GM18526 (cell line): ENCODE measurements around the gene MAP1S.

Experiments used
- POLR2A ChIP-seq: IDR thresholded peaks from 3 replicates; pipeline ENCODE4 v1.6.1; 2011; ENCODE audit not compliant: insufficient read length; ENCODE audit errors: extremely low read depth

The MAP1S gene

DNA sequence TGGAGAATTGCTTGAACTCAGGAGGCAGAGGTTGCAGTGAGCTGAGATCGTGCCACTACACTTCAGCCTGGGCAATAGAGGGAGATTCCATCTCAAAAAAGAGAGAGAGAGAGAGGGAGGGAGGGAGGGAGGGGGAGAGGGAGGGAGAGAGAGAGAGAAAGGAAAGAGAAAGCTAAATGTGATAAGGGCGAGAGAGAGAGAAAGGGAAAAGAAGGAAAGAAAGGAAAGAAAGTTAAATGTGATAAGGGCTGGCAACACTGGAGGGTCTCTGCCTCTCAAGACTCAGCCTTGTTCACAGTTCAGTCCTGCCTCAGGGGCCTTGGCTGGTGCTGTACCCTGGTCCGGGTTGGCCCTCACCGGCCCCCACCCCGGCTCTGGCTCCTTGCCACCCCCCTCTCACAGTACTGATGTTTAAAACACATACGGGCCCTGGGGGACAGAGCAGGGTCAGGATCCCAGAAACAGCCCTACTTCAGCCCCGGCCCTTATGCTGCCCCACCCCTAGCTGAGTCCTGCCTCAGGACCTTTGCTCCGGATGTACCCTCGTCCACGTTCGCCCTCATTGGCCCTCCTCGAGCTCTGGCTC, 3.5 kb downstream of the MAP1S start:
- no peak for TF ChIP-seq POLR2A

DNA sequence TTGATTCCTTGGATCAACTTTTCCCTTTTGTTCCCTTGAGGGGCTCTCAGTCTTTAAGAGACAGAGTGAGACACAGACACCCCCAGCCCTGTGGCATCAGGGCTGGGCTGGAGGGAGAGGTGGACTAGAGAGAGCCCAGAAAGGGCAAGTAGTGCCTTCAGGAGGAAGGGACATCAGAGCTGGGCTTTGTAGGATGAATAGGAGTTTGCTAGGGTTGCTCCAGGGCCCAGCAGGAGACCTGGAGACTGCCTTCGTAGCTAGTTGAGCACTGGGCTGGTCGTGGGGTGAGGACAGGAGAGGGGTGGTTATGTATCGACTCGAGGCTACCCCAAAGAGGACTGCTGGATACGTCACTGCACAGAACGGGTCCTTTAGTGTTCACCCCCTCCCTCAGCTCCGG, 5.4 kb downstream of the MAP1S start:
- no peak for TF ChIP-seq POLR2A

DNA sequence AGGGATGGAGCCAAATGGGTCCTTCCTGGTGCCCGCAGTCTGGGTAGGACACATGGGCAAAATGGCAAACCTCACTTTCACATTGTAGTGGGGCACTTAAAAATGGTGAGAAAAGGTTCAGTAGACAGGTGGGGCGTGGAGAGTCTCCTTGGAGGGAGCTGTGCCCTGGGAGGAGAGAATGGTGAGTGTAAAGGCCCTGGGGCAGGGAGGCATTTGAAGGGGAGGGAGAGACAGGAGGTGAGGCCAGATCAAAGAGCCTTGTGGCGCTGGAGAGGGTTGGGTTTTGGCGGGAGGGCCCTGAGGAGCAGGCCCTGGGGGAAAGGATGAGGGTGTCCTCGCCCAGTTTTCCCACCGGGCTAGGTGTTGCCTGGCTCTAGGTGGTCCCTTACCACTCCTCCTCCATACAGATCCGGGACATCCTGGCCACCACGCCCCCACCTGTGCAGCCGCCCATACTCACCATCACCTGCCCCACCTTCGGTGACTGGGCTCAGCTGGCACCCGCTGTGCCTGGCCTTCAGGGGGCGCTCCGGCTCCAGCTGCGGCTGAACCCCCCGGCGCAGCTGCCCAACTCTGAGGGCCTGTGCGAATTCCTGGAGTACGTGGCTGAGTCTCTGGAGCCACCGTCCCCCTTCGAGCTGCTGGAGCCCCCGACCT, 6.3 kb downstream of the MAP1S start:
- no peak for TF ChIP-seq POLR2A

DNA sequence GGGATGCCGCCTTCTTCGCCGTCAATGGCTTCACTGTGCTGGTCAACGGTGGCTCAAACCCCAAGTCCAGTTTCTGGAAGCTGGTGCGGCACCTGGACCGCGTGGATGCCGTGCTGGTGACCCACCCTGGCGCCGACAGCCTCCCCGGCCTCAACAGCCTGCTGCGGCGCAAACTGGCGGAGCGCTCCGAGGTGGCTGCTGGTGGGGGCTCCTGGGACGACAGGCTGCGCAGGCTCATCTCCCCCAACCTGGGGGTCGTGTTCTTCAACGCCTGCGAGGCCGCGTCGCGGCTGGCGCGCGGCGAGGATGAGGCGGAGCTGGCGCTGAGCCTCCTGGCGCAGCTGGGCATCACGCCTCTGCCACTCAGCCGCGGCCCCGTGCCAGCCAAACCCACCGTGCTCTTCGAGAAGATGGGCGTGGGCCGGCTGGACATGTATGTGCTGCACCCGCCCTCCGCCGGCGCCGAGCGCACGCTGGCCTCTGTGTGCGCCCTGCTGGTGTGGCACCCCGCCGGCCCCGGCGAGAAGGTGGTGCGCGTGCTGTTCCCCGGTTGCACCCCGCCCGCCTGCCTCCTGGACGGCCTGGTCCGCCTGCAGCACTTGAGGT, 7.0 kb downstream of the MAP1S start:
- no peak for TF ChIP-seq POLR2A

DNA sequence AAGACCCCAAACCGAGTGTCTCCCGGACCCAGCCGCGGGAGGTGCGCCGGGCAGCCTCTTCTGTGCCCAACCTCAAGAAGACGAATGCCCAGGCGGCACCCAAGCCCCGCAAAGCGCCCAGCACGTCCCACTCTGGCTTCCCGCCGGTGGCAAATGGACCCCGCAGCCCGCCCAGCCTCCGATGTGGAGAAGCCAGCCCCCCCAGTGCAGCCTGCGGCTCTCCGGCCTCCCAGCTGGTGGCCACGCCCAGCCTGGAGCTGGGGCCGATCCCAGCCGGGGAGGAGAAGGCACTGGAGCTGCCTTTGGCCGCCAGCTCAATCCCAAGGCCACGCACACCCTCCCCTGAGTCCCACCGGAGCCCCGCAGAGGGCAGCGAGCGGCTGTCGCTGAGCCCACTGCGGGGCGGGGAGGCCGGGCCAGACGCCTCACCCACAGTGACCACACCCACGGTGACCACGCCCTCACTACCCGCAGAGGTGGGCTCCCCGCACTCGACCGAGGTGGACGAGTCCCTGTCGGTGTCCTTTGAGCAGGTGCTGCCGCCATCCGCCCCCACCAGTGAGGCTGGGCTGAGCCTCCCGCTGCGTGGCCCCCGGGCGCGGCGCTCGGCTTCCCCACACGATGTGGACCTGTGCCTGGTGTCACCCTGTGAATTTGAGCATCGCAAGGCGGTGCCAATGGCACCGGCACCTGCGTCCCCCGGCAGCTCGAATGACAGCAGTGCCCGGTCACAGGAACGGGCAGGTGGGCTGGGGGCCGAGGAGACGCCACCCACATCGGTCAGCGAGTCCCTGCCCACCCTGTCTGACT, 7.9 kb downstream of the MAP1S start:
- no peak for TF ChIP-seq POLR2A

DNA sequence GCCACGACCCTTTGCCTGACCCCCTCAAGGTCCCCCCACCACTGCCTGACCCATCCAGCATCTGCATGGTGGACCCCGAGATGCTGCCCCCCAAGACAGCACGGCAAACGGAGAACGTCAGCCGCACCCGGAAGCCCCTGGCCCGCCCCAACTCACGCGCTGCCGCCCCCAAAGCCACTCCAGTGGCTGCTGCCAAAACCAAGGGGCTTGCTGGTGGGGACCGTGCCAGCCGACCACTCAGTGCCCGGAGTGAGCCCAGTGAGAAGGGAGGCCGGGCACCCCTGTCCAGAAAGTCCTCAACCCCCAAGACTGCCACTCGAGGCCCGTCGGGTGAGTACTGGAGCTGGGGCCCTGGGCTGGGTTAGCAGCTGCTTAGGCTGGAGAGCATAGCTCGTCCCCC, 8.6 kb downstream of the MAP1S start:
- no peak for TF ChIP-seq POLR2A

DNA sequence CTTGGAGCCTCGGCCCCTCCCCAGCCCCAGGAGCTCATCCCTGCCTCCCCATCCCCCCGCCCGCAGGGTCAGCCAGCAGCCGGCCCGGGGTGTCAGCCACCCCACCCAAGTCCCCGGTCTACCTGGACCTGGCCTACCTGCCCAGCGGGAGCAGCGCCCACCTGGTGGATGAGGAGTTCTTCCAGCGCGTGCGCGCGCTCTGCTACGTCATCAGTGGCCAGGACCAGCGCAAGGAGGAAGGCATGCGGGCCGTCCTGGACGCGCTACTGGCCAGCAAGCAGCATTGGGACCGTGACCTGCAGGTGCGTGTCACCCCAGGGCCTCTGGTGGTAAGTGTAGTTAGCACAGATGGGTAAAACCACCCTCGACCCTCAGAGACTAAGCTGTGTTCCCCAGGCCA, 13.8 kb downstream of the MAP1S start:
- TF ChIP-seq POLR2A, result no peak

DNA sequence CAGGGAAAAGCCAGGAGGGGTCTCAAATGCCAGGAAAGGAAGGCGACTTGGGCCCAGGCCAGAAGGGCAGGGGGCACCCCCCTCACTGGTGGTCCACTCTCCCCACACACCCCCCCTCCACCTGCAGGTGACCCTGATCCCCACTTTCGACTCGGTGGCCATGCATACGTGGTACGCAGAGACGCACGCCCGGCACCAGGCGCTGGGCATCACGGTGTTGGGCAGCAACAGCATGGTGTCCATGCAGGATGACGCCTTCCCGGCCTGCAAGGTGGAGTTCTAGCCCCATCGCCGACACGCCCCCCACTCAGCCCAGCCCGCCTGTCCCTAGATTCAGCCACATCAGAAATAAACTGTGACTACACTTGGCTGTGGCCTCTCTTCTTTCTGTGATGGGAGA, 14.9 kb downstream of the MAP1S start:
- no peak for TF ChIP-seq POLR2A

DNA sequence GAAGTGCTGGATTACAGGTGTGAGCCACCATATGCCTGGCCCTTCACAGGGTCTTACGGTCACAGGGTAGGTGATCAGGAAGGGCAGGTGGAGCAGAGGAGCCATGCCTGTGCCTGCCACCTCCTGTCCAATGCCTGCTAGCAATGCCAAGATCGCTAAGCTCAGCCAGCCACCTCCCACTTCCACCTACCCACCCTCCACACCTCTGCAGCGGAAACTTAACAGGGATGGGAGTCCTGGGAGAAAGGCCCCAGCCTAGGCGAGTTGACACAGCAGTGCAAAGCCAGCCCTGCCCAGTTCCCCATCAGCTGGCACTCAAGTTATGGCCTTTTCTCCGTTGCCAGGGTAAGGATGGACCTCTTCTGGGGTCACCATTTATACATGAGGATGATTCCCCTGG, 16.1 kb downstream of the MAP1S start:
- TF ChIP-seq POLR2A, result no peak

DNA sequence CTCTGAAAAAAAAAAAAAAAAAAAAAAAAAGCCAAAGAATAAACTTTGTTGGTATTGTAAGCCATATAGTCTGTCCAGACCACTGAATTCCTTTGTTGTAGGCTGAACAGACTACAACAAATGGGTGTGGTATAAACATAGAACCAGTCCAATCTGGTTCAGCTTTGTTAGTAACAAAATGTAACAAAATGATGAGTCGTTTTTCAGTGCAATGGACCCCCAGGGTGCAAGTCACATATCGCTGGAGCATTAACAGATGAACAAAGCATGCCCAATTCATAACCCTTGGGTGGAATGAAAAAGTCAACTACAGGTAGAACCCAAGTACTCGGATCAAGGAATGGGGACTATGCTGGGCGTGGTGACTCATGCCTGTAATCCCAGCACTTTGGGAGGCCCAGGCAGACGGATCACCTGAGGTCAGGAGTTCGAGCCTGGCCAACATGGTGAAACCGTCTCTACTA, 18.4 kb downstream of the MAP1S start:
- TF ChIP-seq POLR2A, result no peak

DNA sequence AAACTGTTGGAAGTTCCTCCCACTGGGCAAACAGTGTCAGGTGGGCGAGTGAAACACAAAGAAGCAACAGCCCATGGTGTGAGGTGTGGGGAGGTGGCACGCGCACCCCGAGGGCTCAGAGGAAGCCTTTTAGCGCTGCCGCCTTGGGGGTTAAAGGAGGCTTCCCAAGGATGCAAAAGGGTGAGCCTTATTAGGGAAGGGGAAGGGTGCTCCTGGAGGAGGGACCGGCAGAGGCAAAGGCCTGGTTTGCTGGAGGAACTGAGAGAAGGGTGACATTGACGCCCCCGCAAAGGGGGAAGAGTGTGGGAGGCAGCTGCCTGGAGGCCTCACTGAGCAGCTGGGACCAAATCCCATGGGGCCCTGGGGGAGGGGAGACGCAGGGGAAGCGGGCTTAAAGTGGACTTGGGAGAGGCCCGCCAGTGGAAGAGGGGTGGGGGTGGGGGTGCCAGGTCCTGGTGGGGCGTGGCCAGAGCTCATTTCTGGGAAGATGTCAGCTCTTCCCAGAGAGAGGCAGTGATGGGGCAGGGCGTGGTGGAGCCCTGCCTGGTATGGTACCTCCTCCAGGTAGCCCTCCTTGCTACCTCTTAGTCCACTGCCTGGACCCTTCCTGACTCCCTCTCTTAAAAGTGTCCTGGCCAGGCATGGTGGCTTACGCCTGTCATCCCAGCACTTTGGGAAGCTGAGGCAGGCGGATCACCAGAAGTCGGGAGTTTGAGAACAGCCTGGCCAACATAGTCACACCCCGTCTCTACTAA, 20.0 kb downstream of the MAP1S start:
- peak; percentile 38 for TF ChIP-seq POLR2A

DNA sequence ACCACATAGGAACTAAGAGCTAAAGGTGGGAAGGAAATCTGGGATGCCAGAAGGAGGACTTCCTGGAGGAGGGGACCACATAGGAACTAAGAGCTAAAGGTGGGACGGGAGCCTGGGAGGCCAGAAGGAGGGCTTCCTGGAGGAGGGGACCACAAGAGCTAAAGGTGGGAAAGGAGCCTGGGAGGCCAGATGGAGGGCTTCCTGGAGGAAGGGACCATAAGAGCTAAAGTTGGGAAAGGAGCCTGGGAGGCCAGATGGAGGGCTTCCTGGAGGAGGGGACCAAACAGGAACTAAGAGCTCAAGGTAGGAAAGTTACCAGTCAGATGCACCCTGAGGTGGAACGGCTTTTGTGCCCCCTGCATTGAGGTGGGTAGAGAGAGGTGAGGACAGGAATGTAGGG, 22.2 kb downstream of the MAP1S start:
- TF ChIP-seq POLR2A, result no peak

DNA sequence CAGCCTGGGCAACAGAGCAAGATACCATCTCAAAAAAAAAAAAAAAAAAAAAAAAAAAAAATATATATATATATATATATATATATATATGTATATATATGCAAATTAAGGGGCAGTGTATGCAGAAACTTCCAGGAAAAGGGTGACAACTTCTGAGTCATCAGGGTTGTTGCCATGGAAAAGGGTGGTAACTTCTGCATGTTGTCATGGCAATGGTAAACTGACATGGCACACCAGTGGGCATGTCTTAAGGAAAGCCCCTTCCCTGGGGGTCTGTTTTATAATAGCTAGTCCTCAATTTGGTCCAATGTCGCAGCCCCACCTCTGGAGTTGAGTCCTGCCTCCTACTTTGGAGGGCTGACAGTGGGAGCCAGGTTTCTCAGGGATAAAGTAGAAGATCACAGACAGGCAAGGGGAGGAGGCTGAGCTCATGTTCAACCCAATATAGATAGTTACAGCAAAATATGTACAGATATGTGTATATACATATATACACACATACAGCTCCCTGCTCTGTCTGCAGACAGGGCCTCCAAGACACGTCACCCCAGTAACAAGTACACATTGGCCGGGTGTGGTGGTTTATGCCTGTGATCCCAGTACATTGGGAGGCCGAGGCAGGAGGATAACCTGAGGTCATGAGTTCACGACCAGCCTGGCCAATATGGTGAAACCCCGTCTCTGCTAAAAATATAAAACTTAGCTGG, 24.7 kb downstream of the MAP1S start:
- no peak for TF ChIP-seq POLR2A

DNA sequence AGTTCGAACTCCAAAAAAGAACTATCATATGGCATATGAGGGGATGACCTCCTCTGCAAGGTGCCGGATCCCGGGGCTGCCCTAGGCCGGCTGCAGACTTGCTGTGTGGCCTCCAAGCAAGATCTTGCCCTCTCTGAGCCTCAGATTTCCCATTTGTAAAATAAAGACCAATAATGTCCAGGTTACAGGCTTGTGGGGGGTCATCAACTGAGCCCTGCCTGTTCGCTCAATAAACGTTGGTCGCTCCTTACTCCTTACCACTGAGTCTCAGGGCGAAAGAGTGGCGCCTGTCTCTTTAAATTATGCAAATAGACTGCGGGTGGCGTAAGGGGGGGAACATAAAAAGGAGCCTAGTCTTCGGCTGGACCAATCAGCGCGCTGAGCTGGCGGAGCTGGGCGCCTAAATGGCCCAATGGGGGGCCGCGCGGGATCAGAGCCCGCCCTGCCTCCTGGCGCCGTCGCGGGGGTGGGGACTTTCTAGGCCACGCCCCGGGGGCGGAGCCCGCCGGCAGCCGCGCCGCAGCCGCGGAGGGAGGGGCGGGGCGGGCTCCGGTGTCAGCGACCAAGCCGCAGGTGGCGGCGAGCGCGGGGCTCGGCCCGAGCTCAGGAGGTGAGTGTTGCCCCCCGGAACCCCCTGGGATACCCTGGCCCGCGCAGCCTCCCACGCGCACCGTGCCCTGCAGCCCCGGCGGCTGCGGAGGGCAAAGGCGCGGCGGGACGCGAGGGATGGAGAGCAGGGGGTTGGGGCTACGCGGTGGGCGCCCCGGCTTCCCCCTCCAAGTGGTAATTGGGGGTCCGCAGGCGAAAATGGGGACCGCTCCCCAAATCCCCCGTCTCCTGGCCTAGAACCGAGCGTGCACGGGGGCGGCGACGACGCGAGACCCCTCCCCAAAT, 28.2 kb downstream of the MAP1S start:
- TF ChIP-seq POLR2A, result no peak
